CD4-positive, alpha-beta T cell (primary cell): ENCODE data around the gene TPMT. TPM values are rescaled to one million over a fixed set of nuclear protein-coding genes. Genes with fewer than 3 reads are reported as not detected.

Experiments used
- ATAC-seq: fragments of 200-7000 bp; cut with Tn5 transposase; one replicate; pipeline ENCODE4 v1.10.0; 2022; ENCODE audit warnings: mild to moderate bottlenecking; ENCODE audit not compliant: poor library complexity
- CTCF ChIA-PET: fragments of 350-600 bp; sonication (Branson Sonifier 250); formaldehyde crosslinking; loops from one replicate; lab custom pipeline; 2021; ENCODE audit warnings: antibody characterized with exemption, inconsistent platforms; lab: Charles Lee
- POLR2A ChIA-PET: fragments of 350-600 bp; sonication (Branson Sonifier 250); formaldehyde crosslinking; loops from one replicate; lab custom pipeline; 2021; ENCODE audit warnings: antibody characterized with exemption, inconsistent platforms; lab: Charles Lee
- DNase-seq, 14 experiments: peaks; one replicate each; pipeline ENCODE4 v3.0.0-alpha.2; 2013 to 2020; ENCODE audit warnings: mixed read lengths in 2 of 14
- H3K27ac ChIP-seq, 2 donors: one replicate each; pipeline versions ENCODE4 v1.5.1 to v1.7.0; 2013; ENCODE audit warnings: low read length in 2 of 2, low read depth in 1 of 2, mild to moderate bottlenecking in 1 of 2
- H3K27me3 ChIP-seq, 2 experiments: 1 replicate in 1 of 2; 2 replicates in 1 of 2; pipeline versions ENCODE4 v1.6.1 to v1.7.0; 2013; ENCODE audit warnings: low read length in 2 of 2, control low read depth in 1 of 2, mild to moderate bottlenecking in 1 of 2, moderate library complexity in 1 of 2; ENCODE audit not compliant: insufficient read depth in 2 of 2, control insufficient read depth in 1 of 2
- H3K36me3 ChIP-seq: one replicate; pipeline ENCODE4 v1.6.1; 2013; ENCODE audit warnings: low read length, control low read depth; ENCODE audit not compliant: insufficient read depth
- H3K4me1 ChIP-seq: one replicate; pipeline ENCODE4 v1.6.1; 2013; ENCODE audit warnings: low read length, control low read depth; ENCODE audit not compliant: insufficient read depth
- H3K4me3 ChIP-seq: one replicate; pipeline ENCODE4 v1.5.1; 2013; ENCODE audit warnings: mild to moderate bottlenecking, low read length, moderate library complexity
- H3K9me3 ChIP-seq, 2 experiments: 1 replicate in 1 of 2; 2 replicates in 1 of 2; pipeline versions ENCODE4 v1.6.1 to v1.7.0; 2013; ENCODE audit warnings: low read length in 2 of 2, mild to moderate bottlenecking in 2 of 2, control low read depth in 1 of 2, moderate library complexity in 1 of 2; ENCODE audit not compliant: control insufficient read depth in 1 of 2, insufficient read depth in 1 of 2
- H3K27ac Mint-ChIP-seq: one replicate; pipeline ENCODE4 v1.8.0; 2020; ENCODE audit warnings: mixed read lengths
- H3K27me3 Mint-ChIP-seq: one replicate; pipeline ENCODE4 v1.8.0; 2021; ENCODE audit warnings: mixed read lengths
- H3K36me3 Mint-ChIP-seq: one replicate; pipeline ENCODE4 v1.8.0; 2021; ENCODE audit warnings: low read depth, mixed read lengths
- H3K4me1 Mint-ChIP-seq: one replicate; pipeline ENCODE4 v1.8.0; 2021; ENCODE audit warnings: low read depth, mixed read lengths
- H3K4me3 Mint-ChIP-seq: one replicate; pipeline ENCODE4 v1.8.0; 2020; ENCODE audit warnings: mild to moderate bottlenecking, mixed read lengths
- H3K9me3 Mint-ChIP-seq: one replicate; pipeline ENCODE4 v1.8.0; 2020; ENCODE audit warnings: mixed read lengths
- CTCF ChIP-seq: fragments of 200-600 bp; IDR thresholded peaks from one replicate; pipeline ENCODE4 v1.8.0; 2022; ENCODE audit warnings: antibody characterized with exemption, mild to moderate bottlenecking
- intact Hi-C, 2 experiments: fragments of 100-400 bp; cut with DNase I in 1 of 2; cut with micrococcal nuclease in 1 of 2; formaldehyde crosslinking; loops; one replicate each; pipeline versions ENCODE4 v1.15.1 to v1.9.0; 2023 to 2025; cut with DNase I, micrococcal nuclease
- total RNA-seq, 174 experiments: library from RNA in 2 of 174; stranded (reverse) in 2 of 174; gene quantifications; one replicate each; pipeline ENCODE4 v1.2.3 and lab custom pipeline; 2021 to 2026

The TPMT gene
- total RNA-seq, 2 experiments from 2014 or later: 3.2 to 3.3 TPM

- Mint-ChIP-seq H3K9me3 (no peaks in the 10 kb centered on the region), H3K27ac (no peak overlapping the region), H3K4me1 (peaks cover 5% of the 10 kb centered on the region), H3K36me3 (no peaks in the 10 kb centered on the region), H3K27me3 (peaks cover 34% of the 10 kb centered on the region), H3K4me3 (no peak overlapping the region)
- CTCF ChIA-PET: no interaction called here
- H3K27ac ChIP-seq: no peak overlapping the region
- H3K4me3 ChIP-seq: no peak overlapping the region
- H3K36me3 ChIP-seq: no peaks in the 10 kb centered on the region
- ATAC-seq (no peak), DNase-seq (no peak)
- H3K4me1 ChIP-seq: peaks cover 6% of the 10 kb centered on the region
- TF ChIP-seq CTCF: no peak
- peaks cover 0 to 7% of the 10 kb centered on the region in 2 experiments for H3K9me3 ChIP-seq
- intact Hi-C loops: no loop called here
- POLR2A ChIA-PET: no interaction called here
- no peaks in the 10 kb centered on the region for H3K27me3 ChIP-seq
These were observed 37.7 kb downstream of the TPMT start for GRCh38 chr6:18117136-18117535.

- POLR2A ChIA-PET: interaction anchor here (0.6 kb wide), 1 partner anchor 46 kb away, joined by 3 read pairs; no protein-coding TSS in a partner anchor
These were observed 39.5 kb downstream of the TPMT start for GRCh38 chr6:18115356-18115755.

GRCh38 chr6:18110162-18110561, 44.7 kb downstream of the TPMT start:
- no peaks in the 10 kb centered on the region for H3K4me1 ChIP-seq
- DNase-seq (no peak), ATAC-seq (no peak)
- H3K9me3 ChIP-seq: peaks cover 4 to 5% of the 10 kb centered on the region in 2 experiments
- H3K27me3 ChIP-seq: peaks cover 0 to 2% of the 10 kb centered on the region in 2 experiments
- H3K9me3 Mint-ChIP-seq: peaks cover 4% of the 10 kb centered on the region
- no peak overlapping the region for H3K4me3 ChIP-seq
- CTCF ChIA-PET: no interaction called here
- no peak overlapping the region for H3K4me3 Mint-ChIP-seq
- H3K27ac ChIP-seq: no peak overlapping the region
- peaks cover 13% of the 10 kb centered on the region for H3K27me3 Mint-ChIP-seq
- H3K27ac Mint-ChIP-seq: no peak overlapping the region
- no peaks in the 10 kb centered on the region for H3K36me3 Mint-ChIP-seq
- POLR2A ChIA-PET: no interaction called here
- intact Hi-C loops: no loop called here
- TF ChIP-seq CTCF: no peak
- no peaks in the 10 kb centered on the region for H3K4me1 Mint-ChIP-seq
- H3K36me3 ChIP-seq: no peaks in the 10 kb centered on the region

More at GRCh38 chr6:18115356-18115755, 39.5 kb downstream of the TPMT start:
- no peaks in the 10 kb centered on the region for H3K9me3 ChIP-seq
- no peak overlapping the region for H3K27ac ChIP-seq
- DNase-seq: peak in 2 of 14 experiments; percentile 5 to 8
- intact Hi-C loops: no loop called here
- no peak for ATAC-seq
- peaks cover 0 to 2% of the 10 kb centered on the region in 2 experiments for H3K27me3 ChIP-seq
- no peak for TF ChIP-seq CTCF
- H3K9me3 Mint-ChIP-seq: no peaks in the 10 kb centered on the region
- H3K4me3 ChIP-seq: no peak overlapping the region
- H3K36me3 ChIP-seq: no peaks in the 10 kb centered on the region
- no peaks in the 10 kb centered on the region for H3K4me1 ChIP-seq
- CTCF ChIA-PET: no interaction called here
- no peak overlapping the region for H3K4me3 Mint-ChIP-seq
- H3K27ac Mint-ChIP-seq: no peak overlapping the region
- H3K4me1 Mint-ChIP-seq: no peaks in the 10 kb centered on the region
- peaks cover 26% of the 10 kb centered on the region for H3K27me3 Mint-ChIP-seq
- H3K36me3 Mint-ChIP-seq: no peaks in the 10 kb centered on the region
